ENCODE results near the gene RAI14. TPM values are rescaled to one million over a fixed set of nuclear protein-coding genes. Genes with fewer than 3 reads are reported as not detected.

The RAI14 gene
- total RNA-seq, 2 experiments from 2014 or later, result 1.1 to 2.3 TPM

GRCh38 chr5:34692786-34693185 lies 36.7 kb downstream of the RAI14 start:
- intact Hi-C loops (cut with micrococcal nuclease), result no loop called here
- CTCF ChIA-PET, result no interaction called here
- Mint-ChIP-seq H3K9me3 (no peaks in the 10 kb centered on the region), H3K4me3 (no peak overlapping the region), H3K27me3 (peaks cover 1% of the 10 kb centered on the region), H3K27ac (no peak overlapping the region), H3K4me1 (ENCODE audit: low read depth) (peaks cover 11% of the 10 kb centered on the region), H3K36me3 (ENCODE audit: low read depth) (no peaks in the 10 kb centered on the region)
- no peak for TF ChIP-seq CTCF (IDR thresholded peaks at IDR 0.05)
- DNase-seq (no peak), ATAC-seq (no peak)
- POLR2A ChIA-PET, result interaction anchor here (1.2 kb wide), 1 partner anchor 11 kb away, joined by 4 read pairs; no protein-coding TSS in a partner anchor

- DNase-seq (no peak), ATAC-seq (no peak)
- Mint-ChIP-seq H3K27me3 (peaks cover 1% of the 10 kb centered on the region), H3K9me3 (no peaks in the 10 kb centered on the region), H3K27ac (no peak overlapping the region), H3K4me1 (ENCODE audit: low read depth) (peaks cover 11% of the 10 kb centered on the region), H3K4me3 (no peak overlapping the region), H3K36me3 (ENCODE audit: low read depth) (no peaks in the 10 kb centered on the region)
- CTCF ChIA-PET, result interaction anchor here (1.1 kb wide), 1 partner anchor 9 kb away, joined by 3 read pairs; no protein-coding TSS in a partner anchor
- intact Hi-C loops (cut with micrococcal nuclease), result no loop called here
- no peak for TF ChIP-seq CTCF (IDR thresholded peaks at IDR 0.05)
- POLR2A ChIA-PET, result no interaction called here
Measured at GRCh38 chr5:34694012-34694411, 37.9 kb downstream of the RAI14 start.

- no peaks in the 10 kb centered on the region for H3K36me3 Mint-ChIP-seq (ENCODE audit: low read depth)
- TF ChIP-seq CTCF (IDR thresholded peaks at IDR 0.05), result no peak
- H3K9me3 Mint-ChIP-seq, result no peaks in the 10 kb centered on the region
- intact Hi-C loops (cut with micrococcal nuclease), result no loop called here
- ChIA-PET CTCF (interaction anchor here (0.9 kb wide), 1 partner anchor 208 kb away, joined by 3 read pairs; no protein-coding TSS in a partner anchor), POLR2A (no interaction called here)
- peaks cover 11% of the 10 kb centered on the region for H3K4me1 Mint-ChIP-seq (ENCODE audit: low read depth)
- no peak overlapping the region for H3K27ac Mint-ChIP-seq
- DNase-seq, result no peak
- peaks cover 1% of the 10 kb centered on the region for H3K27me3 Mint-ChIP-seq
- H3K4me3 Mint-ChIP-seq, result no peak overlapping the region
- no peak for ATAC-seq
Measured at GRCh38 chr5:34694685-34695084, 38.6 kb downstream of the RAI14 start.

GRCh38 chr5:34695275-34696027 lies 39.3 kb downstream of the RAI14 start:
- Mint-ChIP-seq H3K4me1 (ENCODE audit: low read depth) (peaks cover 11% of the 10 kb centered on the region), H3K27me3 (peaks cover 1% of the 10 kb centered on the region), H3K9me3 (no peaks in the 10 kb centered on the region), H3K27ac (no peak overlapping the region), H3K36me3 (ENCODE audit: low read depth) (no peaks in the 10 kb centered on the region), H3K4me3 (no peak overlapping the region)
- POLR2A ChIA-PET, result no interaction called here
- no peak for TF ChIP-seq CTCF (IDR thresholded peaks at IDR 0.05)
- ATAC-seq, result no peak
- intact Hi-C loops (cut with micrococcal nuclease), result no loop called here
- no peak for DNase-seq
- CTCF ChIA-PET, result interaction anchor here (0.9 kb wide), 1 partner anchor 209 kb away, joined by 3 read pairs; no protein-coding TSS in a partner anchor

- H3K4me1 Mint-ChIP-seq (ENCODE audit: low read depth), result peaks cover 11% of the 10 kb centered on the region
- H3K27ac Mint-ChIP-seq, result no peak overlapping the region
- ATAC-seq (no peak), DNase-seq (no peak)
- H3K27me3 Mint-ChIP-seq, result no peaks in the 10 kb centered on the region
- intact Hi-C loops (cut with micrococcal nuclease), result no loop called here
- ChIA-PET POLR2A (no interaction called here), CTCF (interaction anchor here (1.2 kb wide), 1 partner anchor 9 kb away, joined by 3 read pairs; no protein-coding TSS in a partner anchor)
- H3K36me3 Mint-ChIP-seq (ENCODE audit: low read depth), result no peaks in the 10 kb centered on the region
- H3K4me3 Mint-ChIP-seq, result no peak overlapping the region
- TF ChIP-seq CTCF (IDR thresholded peaks at IDR 0.05), result no peak
- H3K9me3 Mint-ChIP-seq, result no peaks in the 10 kb centered on the region
Measured at GRCh38 chr5:34697308-34698108, 41.4 kb downstream of the RAI14 start.

Data from activated CD8-positive, alpha-beta T cell treated with anti-CD3 and anti-CD28 coated beads for 36 hours (primary cell).